ENCODE results near the gene TAF1.

- TF ChIP-seq, protein P1, sequence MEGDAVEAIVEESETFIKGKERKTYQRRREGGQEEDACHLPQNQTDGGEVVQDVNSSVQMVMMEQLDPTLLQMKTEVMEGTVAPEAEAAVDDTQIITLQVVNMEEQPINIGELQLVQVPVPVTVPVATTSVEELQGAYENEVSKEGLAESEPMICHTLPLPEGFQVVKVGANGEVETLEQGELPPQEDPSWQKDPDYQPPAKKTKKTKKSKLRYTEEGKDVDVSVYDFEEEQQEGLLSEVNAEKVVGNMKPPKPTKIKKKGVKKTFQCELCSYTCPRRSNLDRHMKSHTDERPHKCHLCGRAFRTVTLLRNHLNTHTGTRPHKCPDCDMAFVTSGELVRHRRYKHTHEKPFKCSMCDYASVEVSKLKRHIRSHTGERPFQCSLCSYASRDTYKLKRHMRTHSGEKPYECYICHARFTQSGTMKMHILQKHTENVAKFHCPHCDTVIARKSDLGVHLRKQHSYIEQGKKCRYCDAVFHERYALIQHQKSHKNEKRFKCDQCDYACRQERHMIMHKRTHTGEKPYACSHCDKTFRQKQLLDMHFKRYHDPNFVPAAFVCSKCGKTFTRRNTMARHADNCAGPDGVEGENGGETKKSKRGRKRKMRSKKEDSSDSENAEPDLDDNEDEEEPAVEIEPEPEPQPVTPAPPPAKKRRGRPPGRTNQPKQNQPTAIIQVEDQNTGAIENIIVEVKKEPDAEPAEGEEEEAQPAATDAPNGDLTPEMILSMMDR (IDR thresholded peaks at IDR 0.05; ENCODE audit: poor library complexity, severe bottlenecking): no peak
- TF ChIP-seq POLR2AphosphoS5 (IDR thresholded peaks at IDR 0.05) (no peak), EZH2 (IDR thresholded peaks at IDR 0.05; ENCODE audit: borderline replicate concordance, insufficient read depth, low read length, poor library complexity, severe bottlenecking) (no peak), EP300 (conservative IDR thresholded peaks at IDR 0.05; ENCODE audit: poor library complexity, severe bottlenecking) (no peak), REST (IDR thresholded peaks at IDR 0.05; ENCODE audit: borderline replicate concordance) (no peak), TAF1 (IDR thresholded peaks at IDR 0.05; ENCODE audit: low read depth) (no peak), SMC3 (conservative IDR thresholded peaks at IDR 0.05; ENCODE audit: poor library complexity) (no peak), MXI1 (conservative IDR thresholded peaks at IDR 0.05; ENCODE audit: poor library complexity, severe bottlenecking) (no peak), RAD21 (conservative IDR thresholded peaks at IDR 0.05) (no peak)
Measured at GRCh38 chrX:71365356-71365874, 742 bp upstream of the TAF1 start.

All from neural cell (in vitro differentiated cells).